Right ventricle myocardium superior (tissue), 1 donor: ENCODE data around the gene TLCD1. TPM values are rescaled to one million over a fixed set of nuclear protein-coding genes. Genes with fewer than 3 reads are reported as not detected.

Experiments used
- ATAC-seq: fragments of 200-7000 bp; cut with Tn5 transposase; one replicate; pipeline ENCODE4 v1.9.1; 2020; ENCODE audit warnings: mild to moderate bottlenecking; ENCODE audit not compliant: poor library complexity
- DNase-seq: peaks from one replicate; pipeline ENCODE4 v3.0.0-alpha.2; 2020
- intact Hi-C: fragments of 100-400 bp; cut with DNase I; formaldehyde crosslinking; loops from one replicate; pipeline ENCODE4 v1.11.2; 2022
- total RNA-seq: library from RNA; stranded (reverse); fragmentation: NEBNext Ultra II Directional; extraction: Animal tissue kit (Norgen Biotek cat#: 25700); gene quantifications from one replicate; pipeline ENCODE4 v1.2.1, GENCODE V29; 2021
- donor health status: DM: no; HTN: yes; CAD: no; lungs with severe emphysema.

TLCD1 gene
- total RNA-seq, 1 donor from 2014 or later, result 1.9 TPM

DNA sequence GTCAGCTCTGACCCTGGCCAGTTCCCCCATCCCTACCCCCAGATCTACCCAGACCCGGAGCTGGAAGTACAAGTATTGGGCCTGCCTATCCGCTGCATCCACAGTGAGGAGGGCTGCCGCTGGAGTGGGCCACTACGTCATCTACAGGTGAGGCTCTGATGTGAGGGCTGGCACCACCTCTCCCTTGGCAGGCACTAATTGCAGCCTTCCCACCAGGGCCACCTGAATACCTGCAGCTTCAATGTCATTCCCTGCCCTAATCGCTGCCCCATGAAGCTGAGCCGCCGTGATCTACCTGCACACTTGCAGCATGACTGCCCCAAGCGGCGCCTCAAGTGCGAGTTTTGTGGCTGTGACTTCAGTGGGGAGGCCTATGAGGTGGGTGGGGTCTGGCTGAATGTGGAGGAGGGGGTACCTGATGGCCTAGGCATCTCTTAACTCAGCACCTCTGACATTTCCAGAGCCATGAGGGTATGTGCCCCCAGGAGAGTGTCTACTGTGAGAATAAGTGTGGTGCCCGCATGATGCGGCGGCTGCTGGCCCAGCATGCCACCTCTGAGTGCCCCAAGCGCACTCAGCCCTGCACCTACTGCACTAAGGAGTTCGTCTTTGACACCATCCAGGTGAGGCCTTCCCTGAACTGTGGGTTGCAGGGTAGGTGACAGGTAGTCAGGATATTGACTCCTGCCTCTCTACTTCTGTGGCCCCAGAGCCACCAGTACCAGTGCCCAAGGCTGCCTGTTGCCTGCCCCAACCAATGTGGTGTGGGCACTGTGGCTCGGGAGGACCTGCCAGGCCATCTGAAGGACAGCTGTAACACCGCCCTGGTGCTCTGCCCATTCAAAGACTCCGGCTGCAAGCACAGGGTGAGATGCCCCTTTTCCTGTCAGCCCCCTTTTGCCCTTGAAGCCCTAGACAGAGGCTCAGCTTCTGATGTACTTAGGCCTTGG lies 22.0 kb upstream of the TLCD1 start:
- intact Hi-C loops, result no loop called here
- DNase-seq (peak; percentile 33), ATAC-seq (no peak)

DNA sequence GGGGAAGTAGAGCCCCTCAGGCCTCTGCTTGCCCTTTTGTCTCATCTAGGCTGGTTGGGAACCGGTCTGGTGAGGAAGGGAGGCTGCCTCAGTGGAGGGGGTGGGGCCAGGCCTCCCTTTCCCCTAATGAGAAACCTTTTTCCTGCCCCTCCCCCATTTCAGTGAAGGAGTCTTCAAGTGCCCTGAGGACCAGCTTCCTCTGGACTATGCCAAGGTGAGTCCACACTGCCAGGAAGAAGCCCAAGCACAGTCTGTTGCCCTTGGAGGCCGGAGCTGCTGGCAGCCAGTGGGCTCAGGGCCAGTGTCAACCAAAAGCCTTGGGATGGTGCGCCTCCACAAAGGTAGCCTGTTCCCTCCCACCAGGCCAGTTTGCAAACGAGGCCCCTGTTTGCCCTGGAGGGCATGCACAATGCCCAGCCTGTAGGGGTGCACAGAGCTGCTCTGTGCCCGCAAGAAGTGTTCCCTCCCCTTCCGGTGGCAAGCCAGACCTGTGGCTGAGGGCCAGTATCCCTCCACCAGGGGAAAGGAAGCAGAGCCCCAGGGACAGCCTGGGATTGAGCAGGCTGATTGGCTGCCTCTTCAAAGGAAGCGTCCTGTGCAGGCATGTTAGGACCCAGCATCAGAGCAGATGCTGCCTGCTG lies 21.1 kb upstream of the TLCD1 start:
- ATAC-seq (no peak), DNase-seq (peak; percentile 34)
- intact Hi-C loops, result no loop called here

DNA sequence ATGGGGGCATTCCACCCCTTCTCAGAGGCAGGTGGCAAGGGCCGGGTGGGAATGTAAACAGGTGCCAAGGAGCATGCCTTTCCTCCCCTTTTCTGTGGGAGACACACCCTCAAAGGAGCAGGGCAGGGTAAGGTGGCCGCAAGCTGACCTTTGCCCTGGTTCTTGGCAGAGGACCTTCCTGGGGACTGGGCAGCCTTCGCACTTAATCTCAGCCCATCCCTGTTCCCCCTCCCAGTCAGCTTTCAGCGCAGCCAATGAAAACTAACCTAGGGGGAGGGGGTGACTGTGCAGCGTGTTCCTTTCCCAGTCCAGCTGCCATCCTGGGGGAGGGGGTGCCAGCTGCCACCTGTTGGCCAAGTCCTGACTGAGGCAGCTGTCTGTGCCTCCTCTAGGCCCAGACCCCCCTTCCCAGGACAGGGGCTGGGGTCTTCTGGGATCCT lies 20.6 kb upstream of the TLCD1 start:
- ATAC-seq, result no peak
- DNase-seq, result no peak
- intact Hi-C loops, result no loop called here

DNA sequence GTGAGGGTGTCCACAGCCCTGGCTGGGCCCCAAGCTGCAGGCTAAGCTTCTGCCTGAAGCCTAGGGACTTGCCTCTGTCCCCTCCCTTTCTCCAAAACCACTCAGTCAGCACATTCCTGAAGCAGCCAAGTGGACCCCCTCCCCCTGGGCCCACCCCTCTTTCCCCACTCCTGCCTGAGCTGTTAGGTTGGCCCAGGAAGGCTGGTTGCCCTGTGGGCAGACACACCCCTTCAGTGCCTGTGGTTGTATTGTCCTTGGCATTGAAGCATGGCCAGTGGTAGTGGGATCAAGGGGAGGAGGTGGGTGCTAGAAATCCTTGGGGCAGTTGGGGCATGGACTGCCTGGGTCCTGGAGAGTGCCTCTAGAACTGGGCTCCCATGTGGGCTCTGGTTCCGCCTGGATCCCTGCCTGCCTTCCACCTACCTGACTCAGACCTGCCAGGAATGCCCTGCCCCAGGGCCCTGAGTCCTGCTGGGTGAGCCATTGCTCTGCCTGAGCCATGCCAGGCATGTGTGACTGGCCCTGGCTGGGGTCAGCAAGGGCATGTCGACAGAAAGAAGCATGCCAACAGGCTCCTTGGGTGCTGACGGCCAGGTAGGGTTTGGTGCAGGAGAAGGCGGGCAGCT lies 19.9 kb upstream of the TLCD1 start:
- intact Hi-C loops, result no loop called here
- no peak for ATAC-seq

DNA sequence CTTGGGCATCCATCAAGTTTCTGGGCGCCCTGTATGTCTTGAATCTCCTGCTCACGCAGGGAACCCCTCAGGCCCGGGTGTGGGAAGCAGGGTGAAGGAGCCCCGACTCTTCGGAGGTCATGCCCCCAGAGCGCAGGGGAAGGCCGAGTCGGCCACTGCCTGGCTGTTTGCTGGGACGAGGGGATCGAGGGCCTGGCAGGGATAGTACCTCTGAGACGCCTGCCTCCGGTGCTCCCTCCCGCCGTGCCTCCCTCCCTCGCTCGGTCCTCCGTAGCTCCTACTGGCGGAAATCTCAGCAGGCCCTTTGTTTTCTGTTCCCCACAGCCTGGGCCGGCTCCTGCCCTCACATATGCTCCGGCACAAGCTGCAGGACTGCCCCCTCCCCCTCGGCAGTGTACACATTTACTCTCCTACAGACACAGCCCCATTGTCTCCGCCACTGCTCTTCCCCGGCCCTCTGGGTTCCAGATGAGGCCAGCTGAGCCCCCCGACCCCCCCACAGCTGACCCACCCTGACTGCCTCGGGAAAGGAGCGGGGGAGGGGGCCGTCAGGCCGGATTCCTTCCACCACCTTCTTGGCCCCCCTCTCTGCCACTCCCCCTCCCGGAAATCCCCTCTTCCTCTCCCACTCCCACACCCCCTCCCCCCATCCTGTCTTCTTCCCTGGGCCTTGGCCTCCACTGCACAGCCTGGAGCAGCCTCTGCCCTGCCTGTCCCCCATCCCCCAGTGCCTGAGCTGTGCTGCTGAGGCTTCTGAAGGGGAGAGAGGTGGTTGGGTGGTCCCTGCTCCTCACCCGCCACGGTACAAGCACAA lies 19.1 kb upstream of the TLCD1 start:
- peak; percentile 54 for DNase-seq
- ATAC-seq, result peak; percentile 6
- intact Hi-C loops, result no loop called here

More for the DNA sequence above, 19.9 kb upstream of the TLCD1 start:
- peak; percentile 40 for DNase-seq

DNA sequence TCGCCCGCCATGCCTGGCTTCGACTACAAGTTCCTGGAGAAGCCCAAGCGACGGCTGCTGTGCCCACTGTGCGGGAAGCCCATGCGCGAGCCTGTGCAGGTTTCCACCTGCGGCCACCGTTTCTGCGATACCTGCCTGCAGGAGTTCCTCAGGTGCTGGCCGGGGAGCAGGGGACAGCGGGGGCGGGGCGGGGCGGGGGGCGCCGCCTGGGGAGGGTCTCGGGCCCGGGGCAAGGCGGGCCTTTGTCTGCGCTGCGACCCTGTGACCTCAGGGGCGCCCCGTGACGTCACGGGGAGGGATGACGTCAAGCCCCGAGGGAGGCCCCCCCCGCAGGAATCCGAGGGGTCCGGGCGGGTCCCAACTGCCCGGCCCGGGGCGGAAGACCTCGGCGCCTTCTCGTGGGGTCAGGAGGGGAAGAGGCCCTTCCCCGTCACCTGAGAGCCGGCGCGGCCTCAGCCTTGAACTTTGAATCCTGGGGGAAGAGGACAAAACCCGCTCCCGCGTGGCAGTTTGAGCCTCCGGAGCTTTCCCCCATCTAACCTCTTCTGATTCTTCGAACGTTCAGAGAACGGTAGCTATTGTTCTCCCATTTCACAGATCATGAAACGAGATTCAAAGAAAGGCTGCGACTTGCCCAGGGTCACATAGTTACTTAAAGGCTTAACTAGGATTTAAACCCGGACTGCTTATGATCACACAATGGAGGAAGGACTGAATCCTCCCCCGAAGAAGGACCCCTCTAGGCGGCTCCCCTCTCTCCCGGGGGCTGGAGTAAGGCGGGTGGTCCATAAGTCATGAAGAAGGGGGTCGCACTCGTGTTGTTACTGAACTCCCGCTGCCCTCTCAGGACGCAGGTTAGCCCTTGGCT lies 18.3 kb upstream of the TLCD1 start:
- DNase-seq, result peak; percentile 56
- intact Hi-C loops, result no loop called here
- ATAC-seq, result peak; percentile 23

DNA sequence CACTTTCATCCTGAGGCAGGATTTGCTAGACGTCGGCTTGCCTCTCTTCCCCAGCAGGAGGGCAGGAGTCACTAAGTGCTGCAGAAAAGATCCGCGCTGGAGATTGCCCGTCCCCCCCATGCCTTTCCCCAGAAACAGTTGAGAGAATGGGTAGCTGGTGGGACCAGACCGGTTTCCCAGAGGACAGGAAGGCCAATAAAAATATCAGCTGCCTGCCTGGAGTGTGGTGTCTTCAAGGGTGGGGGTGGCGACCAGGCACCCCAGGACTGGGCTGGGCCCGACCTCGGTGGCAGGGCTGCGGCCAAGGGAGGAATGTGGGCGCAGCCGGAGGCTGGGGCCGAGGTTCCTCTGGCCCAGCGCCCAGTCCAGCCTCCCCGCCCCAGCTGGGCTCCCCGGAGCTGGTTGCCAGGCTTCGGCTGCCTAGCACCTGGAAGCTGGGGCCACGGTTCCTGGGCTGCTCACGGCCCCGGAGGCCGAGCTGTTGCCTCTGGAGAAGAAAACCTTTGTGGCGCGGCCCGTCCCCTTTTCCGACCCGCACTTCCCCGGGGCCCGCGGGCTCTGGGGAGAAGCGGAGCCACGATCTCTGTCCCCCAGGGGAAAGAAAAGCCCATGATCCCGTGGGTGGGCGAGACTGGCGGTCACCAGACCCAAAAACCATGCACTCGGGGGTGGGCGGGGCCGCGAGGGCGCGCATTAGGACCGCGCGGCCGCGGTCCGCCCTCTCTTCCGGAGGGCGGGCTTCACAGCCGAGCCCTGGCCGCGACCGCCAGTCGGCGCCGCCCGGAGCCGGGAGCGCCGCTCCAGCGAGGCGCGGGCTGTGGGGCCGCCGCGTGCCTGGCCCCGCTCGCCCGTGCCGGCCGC lies 17.4 kb upstream of the TLCD1 start, which contains the start of gene TRAF4:
TRAF4 (plus strand) TSS at position 769 of the 861 bp plus-strand sequence. CDS start 102 bp downstream, outside the sequence.
- DNase-seq, result peak; percentile 89
- ATAC-seq, result peak; percentile 94
- intact Hi-C loops, result no loop called here

DNA sequence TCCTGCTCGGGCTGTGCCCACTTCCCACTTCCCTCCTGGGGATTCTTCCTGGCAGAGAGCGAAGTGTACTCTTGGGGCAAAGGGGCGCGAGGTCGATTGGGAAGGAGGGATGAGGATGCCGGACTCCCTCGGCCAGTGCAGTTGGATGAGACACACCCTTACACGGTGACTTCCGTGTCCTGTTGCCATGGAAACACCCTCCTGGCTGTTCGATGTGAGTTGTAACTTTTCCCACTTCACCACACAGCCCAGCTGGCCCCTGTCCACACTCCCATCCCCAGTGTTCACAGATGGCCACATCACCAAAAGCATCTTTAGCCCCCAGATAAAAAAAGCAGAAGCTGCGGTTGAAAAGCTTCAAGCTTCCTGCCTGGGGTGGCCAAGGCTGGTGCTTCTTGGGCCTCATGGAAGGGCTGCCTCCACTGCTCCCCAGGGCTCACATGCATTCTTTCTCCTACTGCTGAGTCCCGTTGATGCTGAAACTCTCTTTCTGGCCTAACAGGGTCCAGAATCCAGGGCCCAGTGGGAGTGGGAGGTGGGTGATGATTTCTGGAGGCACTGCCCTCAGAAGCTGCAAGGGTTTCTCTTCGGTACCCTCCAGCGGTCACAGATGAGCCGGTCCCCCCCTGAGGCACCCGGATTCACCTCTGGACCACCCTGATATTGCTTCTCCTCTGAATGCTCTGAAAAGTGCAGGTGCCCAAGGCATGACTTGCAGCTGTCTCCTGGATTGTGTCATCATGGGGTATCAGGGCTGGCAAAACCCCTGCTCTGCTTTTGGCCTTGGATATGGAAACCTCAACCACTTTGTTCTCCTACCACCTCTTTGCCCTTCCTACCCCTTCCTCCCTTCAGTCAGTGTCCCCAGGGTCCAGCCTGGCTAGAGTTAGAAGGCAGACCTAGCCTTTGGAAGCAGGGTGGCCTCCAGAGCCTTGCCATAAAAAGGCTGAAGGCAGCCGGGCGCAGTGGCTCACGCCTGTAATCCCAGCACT lies 15.6 kb upstream of the TLCD1 start:
- intact Hi-C loops, result no loop called here
- ATAC-seq (no peak), DNase-seq (peak; percentile 43)

DNA sequence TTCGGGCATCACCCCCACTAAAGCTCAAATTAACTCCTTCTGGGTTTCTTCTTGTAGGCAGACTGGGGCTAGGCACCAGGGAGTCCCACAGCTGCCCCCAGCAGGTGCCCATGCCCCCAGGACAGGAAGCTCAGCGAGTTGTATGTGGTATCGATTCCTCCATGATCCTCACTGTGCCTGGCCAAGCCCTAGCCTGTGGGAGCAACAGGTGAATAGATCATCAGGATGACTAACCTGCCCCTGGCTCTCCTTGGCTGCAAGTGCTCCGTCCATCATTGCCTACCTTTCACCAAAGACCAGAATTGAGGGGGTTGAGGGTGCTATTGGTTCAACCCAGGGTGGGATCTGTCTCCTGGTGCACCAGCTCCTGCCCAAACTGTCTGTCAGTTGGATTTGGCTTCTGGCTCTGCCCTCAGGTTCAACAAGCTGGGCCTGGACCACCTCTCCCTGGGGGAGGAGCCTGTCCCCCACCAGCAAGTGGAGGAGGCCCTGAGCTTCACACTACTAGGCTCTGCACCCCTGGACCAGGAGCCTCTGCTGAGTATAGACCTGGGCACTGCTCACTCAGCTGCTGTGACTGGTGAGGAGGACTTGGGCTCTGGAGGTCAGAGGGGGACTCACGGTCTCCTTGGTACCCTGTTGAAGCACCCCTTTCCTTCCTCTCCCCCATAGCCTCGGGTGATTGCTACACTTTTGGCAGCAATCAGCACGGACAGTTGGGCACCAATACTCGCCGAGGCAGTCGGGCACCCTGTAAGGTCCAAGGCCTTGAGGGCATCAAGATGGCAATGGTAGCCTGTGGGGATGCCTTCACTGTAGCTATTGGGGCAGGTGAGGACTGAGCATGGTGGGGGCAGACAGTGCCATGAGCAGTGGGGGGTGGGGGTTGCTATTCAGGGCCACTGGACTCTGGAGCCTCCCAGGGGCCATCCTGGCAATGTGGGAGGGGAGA lies 14.6 kb upstream of the TLCD1 start:
- DNase-seq (peak; percentile 2), ATAC-seq (no peak)
- intact Hi-C loops, result no loop called here

DNA sequence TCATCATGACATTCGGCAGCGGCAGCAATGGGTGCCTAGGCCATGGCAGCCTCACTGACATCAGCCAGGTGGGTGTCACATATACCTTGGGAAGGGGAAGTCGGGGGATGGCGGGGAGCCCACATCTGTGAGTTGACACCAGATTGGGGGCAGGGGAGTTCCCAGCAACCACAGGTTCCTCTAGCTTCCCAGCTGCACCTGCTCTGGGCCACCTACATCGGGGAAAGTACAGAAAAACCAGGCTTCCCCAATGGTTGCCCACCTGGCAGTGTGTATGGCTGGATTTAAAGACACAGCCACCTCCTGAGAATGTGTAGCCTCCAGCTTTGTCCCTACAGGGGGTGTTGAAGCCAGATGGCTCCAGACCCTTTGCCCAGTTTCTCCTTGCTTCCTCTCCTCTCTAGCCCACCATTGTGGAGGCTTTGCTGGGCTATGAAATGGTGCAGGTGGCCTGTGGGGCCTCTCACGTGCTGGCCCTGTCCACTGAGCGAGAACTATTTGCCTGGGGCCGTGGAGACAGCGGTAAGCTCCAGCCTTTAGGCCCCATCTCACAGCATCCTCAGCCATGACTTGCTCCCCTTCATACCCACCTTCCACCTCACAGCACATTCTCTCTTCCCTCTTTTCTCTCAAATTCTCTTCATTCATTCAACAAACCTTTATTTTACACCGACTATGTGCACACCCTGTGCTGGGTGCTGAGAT lies 12.8 kb upstream of the TLCD1 start:
- DNase-seq (peak; percentile 3), ATAC-seq (no peak)
- intact Hi-C loops, result no loop called here

DNA sequence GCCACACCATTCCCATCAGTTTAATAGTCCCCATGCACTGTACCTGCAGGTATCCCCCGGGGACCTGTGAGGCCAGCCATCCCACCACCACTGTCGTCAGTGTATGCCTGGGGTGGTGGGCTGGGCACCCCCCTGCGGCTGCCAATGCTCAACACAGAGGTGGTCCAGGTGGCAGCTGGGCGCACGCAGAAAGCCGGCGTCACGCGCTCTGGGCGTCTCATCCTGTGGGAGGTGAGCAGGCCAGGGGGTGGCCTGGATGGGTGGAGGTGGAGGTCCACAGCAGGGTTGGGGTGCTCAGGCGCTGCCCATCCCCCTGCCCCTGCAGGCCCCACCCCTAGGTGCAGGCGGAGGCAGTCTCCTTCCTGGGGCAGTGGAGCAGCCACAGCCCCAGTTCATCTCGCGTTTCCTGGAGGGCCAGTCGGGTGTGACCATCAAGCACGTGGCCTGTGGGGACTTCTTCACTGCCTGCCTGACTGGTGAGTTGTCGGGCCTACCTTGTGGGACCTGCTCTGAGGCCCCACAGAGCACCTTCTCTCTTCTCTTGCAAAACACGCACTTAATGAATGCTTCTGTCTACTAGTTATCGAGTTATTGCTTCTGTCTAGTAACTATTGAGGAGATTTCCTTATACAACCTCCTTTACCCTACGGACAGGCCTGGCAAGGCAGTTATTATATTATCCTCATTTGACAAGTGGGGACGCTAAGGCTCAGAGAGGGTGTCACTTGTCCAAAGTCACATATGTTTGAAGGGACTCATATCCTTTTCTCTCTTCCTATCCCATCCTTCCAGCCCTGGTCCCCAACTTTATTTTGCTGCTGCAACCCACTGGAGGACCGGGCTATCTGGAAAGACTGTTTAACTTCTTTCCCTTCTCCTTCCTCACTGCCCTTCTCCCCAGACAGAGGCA lies 12.0 kb upstream of the TLCD1 start:
- intact Hi-C loops, result no loop called here
- no peak for ATAC-seq
- DNase-seq, result peak; percentile 20

DNA sequence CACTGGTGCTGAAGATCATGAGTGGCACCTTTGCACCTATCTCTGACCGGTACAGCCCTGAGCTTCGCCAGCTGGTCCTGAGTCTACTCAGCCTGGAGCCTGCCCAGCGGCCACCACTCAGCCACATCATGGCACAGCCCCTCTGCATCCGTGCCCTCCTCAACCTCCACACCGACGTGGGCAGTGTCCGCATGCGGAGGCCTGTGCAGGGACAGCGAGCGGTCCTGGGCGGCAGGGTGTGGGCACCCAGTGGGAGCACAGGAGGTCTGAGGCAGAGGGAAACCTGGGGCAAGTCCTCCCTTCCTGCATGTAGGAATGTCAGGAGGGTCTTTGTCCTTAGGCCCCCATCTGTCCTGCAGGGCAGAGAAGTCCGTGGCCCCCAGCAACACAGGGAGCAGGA lies 11.3 kb upstream of the TLCD1 start:
- intact Hi-C loops, result no loop called here
- peak; percentile 13 for DNase-seq
- no peak for ATAC-seq
